HG02885 (cell line): ENCODE data around the gene PLB1.

Experiments
- ATAC-seq: cut with Tn5 transposase; IDR thresholded peaks from one replicate; pipeline ENCODE4 v1.9.1; 2021; ENCODE audit warnings: mild to moderate bottlenecking; ENCODE audit not compliant: unreplicated experiment, poor library complexity

The PLB1 gene

GRCh38 chr2:28492282-28492681 lies 3.6 kb upstream of the PLB1 start:
- no peak for ATAC-seq

- no peak for ATAC-seq
These were observed 2.2 kb upstream of the PLB1 start for GRCh38 chr2:28493636-28494035.

- no peak for ATAC-seq
These were observed 921 bp downstream of the PLB1 start for GRCh38 chr2:28496781-28497180.

- ATAC-seq = no peak
These were observed 1.3 kb downstream of the PLB1 start for GRCh38 chr2:28497206-28497605.

- no peak for ATAC-seq
These were observed 3.4 kb downstream of the PLB1 start for GRCh38 chr2:28499282-28499681.

GRCh38 chr2:28505361-28505760 lies 9.5 kb downstream of the PLB1 start:
- ATAC-seq = no peak

GRCh38 chr2:28506112-28506910 lies 10.5 kb downstream of the PLB1 start:
- ATAC-seq = no peak

GRCh38 chr2:28507796-28508764 lies 12.2 kb downstream of the PLB1 start:
- ATAC-seq = no peak

- ATAC-seq = no peak
These were observed 13.5 kb downstream of the PLB1 start for GRCh38 chr2:28509361-28509760.

- ATAC-seq = no peak
These were observed 14.3 kb downstream of the PLB1 start for GRCh38 chr2:28510184-28510583.

- ATAC-seq = no peak
These were observed 16.2 kb downstream of the PLB1 start for GRCh38 chr2:28511871-28512606.

GRCh38 chr2:28512607-28512965 lies 16.7 kb downstream of the PLB1 start:
- ATAC-seq = no peak

- ATAC-seq = no peak
These were observed 17.2 kb downstream of the PLB1 start for GRCh38 chr2:28513097-28513496.

GRCh38 chr2:28515176-28515751 lies 19.4 kb downstream of the PLB1 start:
- no peak for ATAC-seq

- no peak for ATAC-seq
These were observed 20.6 kb downstream of the PLB1 start for GRCh38 chr2:28516430-28516829.

- ATAC-seq = no peak
These were observed 21.1 kb downstream of the PLB1 start for GRCh38 chr2:28516950-28517349.

GRCh38 chr2:28521663-28522062 lies 25.8 kb downstream of the PLB1 start:
- ATAC-seq = no peak

GRCh38 chr2:28522481-28522880 lies 26.6 kb downstream of the PLB1 start:
- no peak for ATAC-seq

- ATAC-seq = no peak
These were observed 28.0 kb downstream of the PLB1 start for GRCh38 chr2:28523902-28524301.

- ATAC-seq = no peak
These were observed 29.6 kb downstream of the PLB1 start for GRCh38 chr2:28525481-28525880.
